Smooth muscle cell (in vitro differentiated cells): Measurements from ENCODE around the gene INS. TPM values are rescaled to one million over a fixed set of nuclear protein-coding genes. Genes with fewer than 3 reads are reported as not detected.

Experiments used
- DNase-seq: peaks from one replicate; lab custom pipeline; 2025; ENCODE audit not compliant: unreplicated experiment; lab: John Stamatoyannopoulos, UW
- H2AFZ ChIP-seq: fragments of 200-600 bp; sonication (generic); 2 replicates; pipeline ENCODE4 v1.6.0; 2016; ENCODE audit warnings: antibody characterized with exemption, low read depth, mild to moderate bottlenecking
- H3F3A ChIP-seq: fragments of 200-600 bp; sonication (generic); 2 replicates; pipeline ENCODE4 v1.6.0; 2017; ENCODE audit warnings: antibody characterized with exemption, low read depth
- H3K27ac ChIP-seq: fragments of 200-600 bp; sonication (generic); 2 replicates; pipeline ENCODE4 v1.5.1; 2016; ENCODE audit warnings: low read depth, mild to moderate bottlenecking
- H3K27me3 ChIP-seq: fragments of 200-600 bp; sonication (generic); 2 replicates; pipeline ENCODE4 v1.6.1; 2016; ENCODE audit warnings: low read depth, mild to moderate bottlenecking
- H3K36me3 ChIP-seq: fragments of 200-600 bp; sonication (generic); 2 replicates; pipeline ENCODE4 v1.5.1; 2016; ENCODE audit warnings: low read depth
- H3K4me1 ChIP-seq: fragments of 200-600 bp; sonication (generic); 2 replicates; pipeline ENCODE4 v1.5.1; 2016; ENCODE audit warnings: low read depth
- H3K4me2 ChIP-seq: fragments of 200-600 bp; sonication (generic); 2 replicates; pipeline ENCODE4 v1.6.0; 2016; ENCODE audit warnings: mild to moderate bottlenecking
- H3K4me3 ChIP-seq: fragments of 200-600 bp; sonication (generic); 2 replicates; pipeline ENCODE4 v1.5.1; 2016; ENCODE audit warnings: mild to moderate bottlenecking
- H3K79me2 ChIP-seq: fragments of 200-600 bp; sonication (generic); 2 replicates; pipeline ENCODE4 v1.6.0; 2016; ENCODE audit warnings: low read depth, mild to moderate bottlenecking
- H3K9ac ChIP-seq: fragments of 200-600 bp; sonication (generic); 2 replicates; pipeline ENCODE4 v1.6.0; 2016; ENCODE audit warnings: low read depth
- H3K9me3 ChIP-seq: fragments of 200-600 bp; sonication (generic); replicated peaks from 2 replicates; pipeline ENCODE4 v1.5.1; 2016; ENCODE audit warnings: low read depth
- H4K20me1 ChIP-seq: fragments of 200-600 bp; sonication (generic); 2 replicates; pipeline ENCODE4 v1.6.0; 2016; ENCODE audit warnings: low read depth
- CTCF ChIP-seq: fragments of 200-600 bp; sonication (generic); IDR thresholded peaks from 2 replicates; pipeline ENCODE4 v1.5.1; 2017; ENCODE audit warnings: borderline replicate concordance, mild to moderate bottlenecking, antibody characterized with exemption; ENCODE audit not compliant: insufficient read depth, poor library complexity, severe bottlenecking
- WGBS: methylation state at CpG from one replicate; pipeline ENCODE4 v1.1.7; 2016; ENCODE audit warnings: low lambda C conversion rate; 5-methylcytosine and 5-hydroxymethylcytosine counted together
- polyA plus RNA-seq: library from polyadenylated mRNA; unstranded; fragments of >200 nt; fragmentation: Nextera tagmentation; extraction: Ambion mirVana; gene quantifications from 2 replicates; pipeline ENCODE4 v1.2.1, GENCODE V29; 2016
- total RNA-seq: library from RNA; depleted of rRNA; stranded (reverse); fragments of >200 nt; gene quantifications from 2 replicates; pipeline ENCODE4 v1.2.3, GENCODE V29; 2014

INS gene
- total and polyA plus RNA-seq, 2 experiments from 2014 or later, result not detected

GRCh38 chr11:2142300-2142759 is 18.7 kb downstream of the INS start:
- Histone ChIP-seq H3K9ac (peak overlapping the region; percentile 75), H3K27me3 (no peaks in the 10 kb centered on the region), H3K36me3 (no peaks in the 10 kb centered on the region), H3K27ac (peak overlapping the region; percentile 88), H3F3A (peaks cover 11% of the 10 kb centered on the region), H3K4me1 (peaks cover 22% of the 10 kb centered on the region), H3K4me2 (peak overlapping the region; percentile 96), H3K9me3 (no peaks in the 10 kb centered on the region), H3K4me3 (peak overlapping the region; percentile 87), H2AFZ (no peak overlapping the region), H4K20me1 (peaks cover 19% of the 10 kb centered on the region), H3K79me2 (peaks cover 67% of the 10 kb centered on the region)
- TF ChIP-seq CTCF, result no peak
- WGBS, result 27% methylated on average over 5 of the region's 5 CpGs
- DNase-seq, result no peak

- Histone ChIP-seq H3K9me3 (no peaks in the 10 kb centered on the region), H3K79me2 (peaks cover 83% of the 10 kb centered on the region), H3K4me3 (peak overlapping the region; percentile 87), H3K27ac (peak overlapping the region; percentile 88), H3K36me3 (no peaks in the 10 kb centered on the region), H3K9ac (peak overlapping the region; percentile 75), H3K4me2 (peak overlapping the region; percentile 96), H3K4me1 (peaks cover 31% of the 10 kb centered on the region), H3F3A (peaks cover 27% of the 10 kb centered on the region), H4K20me1 (peaks cover 35% of the 10 kb centered on the region), H2AFZ (peak overlapping the region; percentile 3), H3K27me3 (no peaks in the 10 kb centered on the region)
- TF ChIP-seq CTCF, result no peak
- no peak for DNase-seq
- WGBS, result 4% methylated on average over 98 of the region's 102 CpGs
These were observed 20.3 kb downstream of the INS start for GRCh38 chr11:2140411-2141400.

GRCh38 chr11:2139621-2140337 is 21.2 kb downstream of the INS start:
- Histone ChIP-seq H3K9ac (peak overlapping the region; percentile 75), H3K4me3 (peak overlapping the region; percentile 87), H3K9me3 (no peaks in the 10 kb centered on the region), H4K20me1 (peaks cover 45% of the 10 kb centered on the region), H3K79me2 (peaks cover 85% of the 10 kb centered on the region), H2AFZ (no peak overlapping the region), H3F3A (peaks cover 37% of the 10 kb centered on the region), H3K4me2 (peak overlapping the region; percentile 96), H3K27me3 (no peaks in the 10 kb centered on the region), H3K36me3 (no peaks in the 10 kb centered on the region), H3K4me1 (peaks cover 31% of the 10 kb centered on the region), H3K27ac (no peak overlapping the region)
- no peak for DNase-seq
- 4% methylated on average over 43 of the region's 57 CpGs for WGBS
- TF ChIP-seq CTCF, result no peak
